Measurements from ENCODE around the gene ATAD3C. TPM values are rescaled to one million over a fixed set of nuclear protein-coding genes. Genes with fewer than 3 reads are reported as not detected.
"Not testable (repeated sequence)": the region's sequence is repeated elsewhere in the genome, so short reads cannot be mapped to it uniquely, and the experiment has no call there.

Gene ATAD3C
- total and polyA plus RNA-seq, 10 of the 15 experiments (the other 5 are each of a cell fraction or from before 2014, with no cell fraction given), result 0.03 to 3.1 (median 0.86) TPM

GRCh38 chr1:1507305-1507704 lies 57.8 kb downstream of the ATAD3C start:
- FAIRE-seq (no peak), DNase-seq (ENCODE audit: low read depth, low spot score) (no peak), ATAC-seq (no peak)
- Histone ChIP-seq H3K9ac (ENCODE audit: control insufficient read depth, insufficient read depth, low read length) (no peak overlapping the region), H3K79me2 (ENCODE audit: control insufficient read depth, insufficient read depth, low read length) (peaks cover 8% of the 10 kb centered on the region), H3K27ac (ENCODE audit: control insufficient read depth, insufficient read depth) (no peak overlapping the region), H3K4me2 (ENCODE audit: control insufficient read depth, insufficient read depth) (no peak overlapping the region), H2AFZ (ENCODE audit: control insufficient read depth, low read depth, low read length) (no peak overlapping the region), H3K36me3 (ENCODE audit: control insufficient read depth in 2 of 2, insufficient read depth in 2 of 2, low read length in 1 of 2) (no peaks in the 10 kb centered on the region), H4K20me1 (ENCODE audit: control insufficient read depth, insufficient read depth) (no peaks in the 10 kb centered on the region), H3K4me1 (ENCODE audit: control insufficient read depth, insufficient read depth, low read length) (no peaks in the 10 kb centered on the region; the same call in 1 of the 2 replicates), H3K9me3 (replicated peaks; ENCODE audit: control insufficient read depth, insufficient read depth, low read length) (no peaks in the 10 kb centered on the region), H3K4me3 (no peak overlapping the region), H3K27me3 (replicated peaks in 1 of 2; ENCODE audit: control insufficient read depth in 2 of 2, insufficient read depth in 2 of 2, low read length in 1 of 2) (no peaks in the 10 kb centered on the region)
- TF ChIP-seq FOXK2 (IDR thresholded peaks at IDR 0.05) (no peak), HDAC2 (IDR thresholded peaks at IDR 0.05) (no peak), MEF2A (IDR thresholded peaks at IDR 0.05; ENCODE audit: insufficient read depth, low read depth, low read length) (no peak), POLR2AphosphoS2 (IDR thresholded peaks at IDR 0.05; ENCODE audit: low read depth, low read length) (no peak), NR2C1 (IDR thresholded peaks at IDR 0.05) (no peak), SRF (IDR thresholded peaks at IDR 0.05; ENCODE audit: low read depth in 2 of 2, low read length in 2 of 2) (no peak), NR2C2 (IDR thresholded peaks at IDR 0.05; ENCODE audit: borderline replicate concordance, control insufficient read depth, insufficient read length, low read depth) (no peak), FOS (IDR thresholded peaks at IDR 0.05; ENCODE audit: borderline replicate concordance, extremely low read depth, insufficient read length) (no peak), ZBTB33 (IDR thresholded peaks at IDR 0.05) (no peak), TARDBP (IDR thresholded peaks at IDR 0.05; ENCODE audit: borderline replicate concordance) (no peak), KAT2A (conservative IDR thresholded peaks at IDR 0.05; ENCODE audit: control insufficient read depth, low read depth, low read length) (no peak)
- TF ChIP-seq, protein P1, sequence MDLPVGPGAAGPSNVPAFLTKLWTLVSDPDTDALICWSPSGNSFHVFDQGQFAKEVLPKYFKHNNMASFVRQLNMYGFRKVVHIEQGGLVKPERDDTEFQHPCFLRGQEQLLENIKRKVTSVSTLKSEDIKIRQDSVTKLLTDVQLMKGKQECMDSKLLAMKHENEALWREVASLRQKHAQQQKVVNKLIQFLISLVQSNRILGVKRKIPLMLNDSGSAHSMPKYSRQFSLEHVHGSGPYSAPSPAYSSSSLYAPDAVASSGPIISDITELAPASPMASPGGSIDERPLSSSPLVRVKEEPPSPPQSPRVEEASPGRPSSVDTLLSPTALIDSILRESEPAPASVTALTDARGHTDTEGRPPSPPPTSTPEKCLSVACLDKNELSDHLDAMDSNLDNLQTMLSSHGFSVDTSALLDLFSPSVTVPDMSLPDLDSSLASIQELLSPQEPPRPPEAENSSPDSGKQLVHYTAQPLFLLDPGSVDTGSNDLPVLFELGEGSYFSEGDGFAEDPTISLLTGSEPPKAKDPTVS (IDR thresholded peaks at IDR 0.05; ENCODE audit: low read depth, low read length), result no peak
- TF ChIP-seq, protein P2, sequence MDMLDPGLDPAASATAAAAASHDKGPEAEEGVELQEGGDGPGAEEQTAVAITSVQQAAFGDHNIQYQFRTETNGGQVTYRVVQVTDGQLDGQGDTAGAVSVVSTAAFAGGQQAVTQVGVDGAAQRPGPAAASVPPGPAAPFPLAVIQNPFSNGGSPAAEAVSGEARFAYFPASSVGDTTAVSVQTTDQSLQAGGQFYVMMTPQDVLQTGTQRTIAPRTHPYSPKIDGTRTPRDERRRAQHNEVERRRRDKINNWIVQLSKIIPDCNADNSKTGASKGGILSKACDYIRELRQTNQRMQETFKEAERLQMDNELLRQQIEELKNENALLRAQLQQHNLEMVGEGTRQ (IDR thresholded peaks at IDR 0.05; ENCODE audit: borderline replicate concordance, low read depth, low read length), result no peak
- ChIA-PET CTCF (no interaction called here), POLR2A (interaction anchor here (0.7 kb wide), 1 partner anchor 105 kb away, joined by 4 read pairs; no protein-coding TSS in a partner anchor), SMC1A (ENCODE audit: uncharacterized antibody, unreplicated experiment) (no interaction called here), RAD21 (ENCODE audit: unreplicated experiment) (interaction anchor here (1.1 kb wide), 1 partner anchor 171 kb away, joined by 3 read pairs; no protein-coding TSS in a partner anchor)
- WGBS (ENCODE audit: insufficient coverage, insufficient replicate concordance, low lambda C conversion rate, missing lambda C conversion rate), result 86% methylated on average over 4 of the region's 4 CpGs
- intact Hi-C loops (cut with micrococcal nuclease; ENCODE audit: unreplicated experiment) (loop anchor here (10.0 kb wide), 1 partner anchor 133 kb away; the partner anchor contains the start of gene AURKAIP1), in situ Hi-C loops (cut with MboI) (loop anchor here (5.0 kb wide), 1 partner anchor 105 kb away; no protein-coding TSS in a partner anchor)
- BruUV-seq (replicated peaks), result no TSS peak

- intact Hi-C loops (cut with micrococcal nuclease; ENCODE audit: unreplicated experiment), result loop anchor here (10.0 kb wide), 1 partner anchor 134 kb away; the partner anchor contains the start of gene AURKAIP1
- ATAC-seq; FAIRE-seq; H3K9me3 ChIP-seq (replicated peaks; ENCODE audit: control insufficient read depth, insufficient read depth, low read length); CTCF ChIA-PET; RAD21 ChIA-PET (ENCODE audit: unreplicated experiment); H3K4me1 ChIP-seq (ENCODE audit: control insufficient read depth, insufficient read depth, low read length); H3K36me3 ChIP-seq (ENCODE audit: control insufficient read depth in 2 of 2, insufficient read depth in 2 of 2, low read length in 1 of 2); H2AFZ ChIP-seq (ENCODE audit: control insufficient read depth, low read depth, low read length); H3K27ac ChIP-seq (ENCODE audit: control insufficient read depth, insufficient read depth); H3K27me3 ChIP-seq (replicated peaks in 1 of 2; ENCODE audit: control insufficient read depth in 2 of 2, insufficient read depth in 2 of 2, low read length in 1 of 2); H3K9ac ChIP-seq (ENCODE audit: control insufficient read depth, insufficient read depth, low read length); BruUV-seq (replicated peaks); SMC1A ChIA-PET (ENCODE audit: uncharacterized antibody, unreplicated experiment); DNase-seq (ENCODE audit: low read depth, low spot score); H3K4me2 ChIP-seq (ENCODE audit: control insufficient read depth, insufficient read depth); H4K20me1 ChIP-seq (ENCODE audit: control insufficient read depth, insufficient read depth); POLR2A ChIA-PET; H3K4me3 ChIP-seq: not testable (repeated sequence)
- in situ Hi-C loops (cut with MboI), result loop anchor here (5.0 kb wide), 1 partner anchor 107 kb away; no protein-coding TSS in a partner anchor
- H3K79me2 ChIP-seq (ENCODE audit: control insufficient read depth, insufficient read depth, low read length), result peaks cover 16% of the 10 kb centered on the region
- WGBS (ENCODE audit: insufficient coverage, insufficient replicate concordance, low lambda C conversion rate, missing lambda C conversion rate), result 75% methylated on average over 21 of the region's 34 CpGs
Observed at GRCh38 chr1:1508775-1509464, 59.4 kb downstream of the ATAD3C start.

Data from GM12878 (cell line).